ENCODE data around the gene CPN1.

Gene CPN1

DNA sequence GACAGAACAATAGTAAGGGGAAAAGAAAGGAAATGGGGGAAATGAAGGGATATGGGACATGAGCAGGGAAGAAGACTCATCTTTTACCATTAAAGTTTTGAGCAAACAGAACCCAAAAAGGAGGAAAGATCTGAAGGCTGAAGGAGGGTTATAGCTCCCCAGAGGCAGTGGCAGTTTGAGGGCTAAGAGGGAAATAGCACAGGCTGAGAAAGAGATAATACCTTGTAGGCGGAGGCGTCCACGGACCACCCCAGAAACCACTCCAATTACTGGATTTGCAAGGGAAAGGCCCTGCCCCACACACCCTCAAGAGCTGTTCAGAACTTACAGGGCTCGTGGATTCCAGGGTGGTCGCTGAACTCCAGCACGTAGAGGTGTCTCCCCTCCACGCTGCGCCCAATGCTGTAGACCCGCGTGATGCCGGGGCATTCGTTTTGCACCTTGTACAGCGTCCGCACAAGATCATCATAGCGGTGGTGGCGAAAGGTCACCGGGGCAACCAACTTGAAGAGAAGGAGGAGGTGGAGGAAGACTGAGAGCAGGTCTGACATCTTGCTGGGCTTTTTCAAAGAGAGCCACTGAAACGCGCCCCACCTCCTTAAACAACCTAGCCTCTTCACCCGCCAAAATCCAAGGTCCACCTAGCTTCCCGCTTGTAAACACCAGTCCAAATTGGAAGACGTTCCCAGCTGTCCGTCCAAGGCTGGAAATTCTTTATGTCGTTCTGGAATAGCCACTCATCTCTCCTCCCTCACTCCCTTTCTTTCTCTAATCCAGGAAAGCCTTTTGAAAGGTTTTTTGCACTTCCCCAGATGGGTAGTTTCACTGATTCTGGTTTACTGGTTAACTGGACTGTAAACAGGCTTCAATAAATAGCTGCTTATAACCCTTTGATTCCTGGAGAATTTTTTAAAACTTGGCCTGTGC is at the start of gene CPN1:
Gene CPN1 (minus strand): TSS at position 795 of the 927 bp plus-strand sequence. CDS start 244 bp downstream, at position 551.
- TF ChIP-seq, protein P1, sequence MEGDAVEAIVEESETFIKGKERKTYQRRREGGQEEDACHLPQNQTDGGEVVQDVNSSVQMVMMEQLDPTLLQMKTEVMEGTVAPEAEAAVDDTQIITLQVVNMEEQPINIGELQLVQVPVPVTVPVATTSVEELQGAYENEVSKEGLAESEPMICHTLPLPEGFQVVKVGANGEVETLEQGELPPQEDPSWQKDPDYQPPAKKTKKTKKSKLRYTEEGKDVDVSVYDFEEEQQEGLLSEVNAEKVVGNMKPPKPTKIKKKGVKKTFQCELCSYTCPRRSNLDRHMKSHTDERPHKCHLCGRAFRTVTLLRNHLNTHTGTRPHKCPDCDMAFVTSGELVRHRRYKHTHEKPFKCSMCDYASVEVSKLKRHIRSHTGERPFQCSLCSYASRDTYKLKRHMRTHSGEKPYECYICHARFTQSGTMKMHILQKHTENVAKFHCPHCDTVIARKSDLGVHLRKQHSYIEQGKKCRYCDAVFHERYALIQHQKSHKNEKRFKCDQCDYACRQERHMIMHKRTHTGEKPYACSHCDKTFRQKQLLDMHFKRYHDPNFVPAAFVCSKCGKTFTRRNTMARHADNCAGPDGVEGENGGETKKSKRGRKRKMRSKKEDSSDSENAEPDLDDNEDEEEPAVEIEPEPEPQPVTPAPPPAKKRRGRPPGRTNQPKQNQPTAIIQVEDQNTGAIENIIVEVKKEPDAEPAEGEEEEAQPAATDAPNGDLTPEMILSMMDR (IDR thresholded peaks at IDR 0.05; ENCODE audit: low read length), result no peak
- TF ChIP-seq EZH2 (optimal IDR thresholded peaks at IDR 0.05; ENCODE audit: low read depth, low read length) (no peak), EZH2phosphoT487 (IDR thresholded peaks at IDR 0.05; ENCODE audit: low read length) (no peak)
- H3K9me3 ChIP-seq (replicated peaks; ENCODE audit: insufficient read depth, low read length), result no peaks in the 10 kb centered on the region
- no peaks in the 10 kb centered on the region for H3K79me2 ChIP-seq (ENCODE audit: low read length)
- no peak within 1 kb of the TSS for H3K4me2 ChIP-seq (ENCODE audit: low read depth, low read length)
- no peaks in the 10 kb centered on the region for H3F3A ChIP-seq (ENCODE audit: insufficient read depth, low read length)
- no peak within 1 kb of the TSS for H2AFZ ChIP-seq (ENCODE audit: low read length)
- no peaks in the 10 kb centered on the region for H4K20me1 ChIP-seq (ENCODE audit: insufficient read depth, low read length)
- no peaks in the 10 kb centered on the region for H3K4me1 ChIP-seq (ENCODE audit: low read length)
- H3K9ac ChIP-seq (ENCODE audit: low read length), result no peak within 1 kb of the TSS
- no peaks in the 10 kb centered on the region for H3K36me3 ChIP-seq (replicated peaks; ENCODE audit: insufficient read depth, low read length)
- DNase-seq, result no peak
- H3K4me3 ChIP-seq (ENCODE audit: low read length), result no peak within 1 kb of the TSS
- no peaks in the 10 kb centered on the region for H3K27me3 ChIP-seq (replicated peaks; ENCODE audit: insufficient read depth, low read length)
- H3K9me2 ChIP-seq (replicated peaks; ENCODE audit: insufficient read depth, low read length), result no peaks in the 10 kb centered on the region
- no peak within 1 kb of the TSS for H3K27ac ChIP-seq (ENCODE audit: low read length)

DNA sequence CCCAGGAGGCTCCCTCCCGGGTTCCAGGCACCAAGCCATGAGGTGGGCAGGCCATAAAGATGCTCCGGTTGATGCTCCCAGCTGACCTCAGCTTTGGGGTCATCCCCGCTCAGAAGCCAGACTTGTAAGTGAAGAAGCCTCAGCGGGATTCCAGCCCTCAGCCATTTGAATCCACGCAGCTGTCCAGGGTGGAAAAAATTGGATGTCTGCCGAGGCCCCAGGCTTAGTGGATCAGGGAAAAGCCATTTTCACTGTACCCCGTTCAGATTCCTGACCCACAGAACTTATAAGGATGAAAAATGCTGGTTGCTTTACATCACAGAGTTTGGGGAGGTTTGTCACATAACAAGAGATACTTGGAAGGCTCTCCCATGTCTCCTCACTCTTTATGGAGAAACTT is 49.2 kb upstream of the CPN1 start:
- Histone ChIP-seq H2AFZ (ENCODE audit: low read length) (no peak overlapping the region), H3K27me3 (replicated peaks; ENCODE audit: insufficient read depth, low read length) (no peaks in the 10 kb centered on the region), H3K9ac (ENCODE audit: low read length) (no peak overlapping the region), H3K36me3 (replicated peaks; ENCODE audit: insufficient read depth, low read length) (no peaks in the 10 kb centered on the region), H3K27ac (ENCODE audit: low read length) (no peak overlapping the region), H3K4me1 (ENCODE audit: low read length) (no peaks in the 10 kb centered on the region), H4K20me1 (ENCODE audit: insufficient read depth, low read length) (no peaks in the 10 kb centered on the region), H3K9me3 (replicated peaks; ENCODE audit: insufficient read depth, low read length) (no peaks in the 10 kb centered on the region), H3F3A (ENCODE audit: insufficient read depth, low read length) (no peaks in the 10 kb centered on the region), H3K79me2 (ENCODE audit: low read length) (no peaks in the 10 kb centered on the region), H3K4me3 (ENCODE audit: low read length) (no peak overlapping the region), H3K4me2 (ENCODE audit: low read depth, low read length) (no peak overlapping the region), H3K9me2 (replicated peaks; ENCODE audit: insufficient read depth, low read length) (no peaks in the 10 kb centered on the region)
- DNase-seq, result no peak
- TF ChIP-seq EZH2 (optimal IDR thresholded peaks at IDR 0.05; ENCODE audit: low read depth, low read length) (no peak), EZH2phosphoT487 (IDR thresholded peaks at IDR 0.05; ENCODE audit: low read length) (no peak)
- TF ChIP-seq, protein P1 (IDR thresholded peaks at IDR 0.05; ENCODE audit: low read length), result no peak

DNA sequence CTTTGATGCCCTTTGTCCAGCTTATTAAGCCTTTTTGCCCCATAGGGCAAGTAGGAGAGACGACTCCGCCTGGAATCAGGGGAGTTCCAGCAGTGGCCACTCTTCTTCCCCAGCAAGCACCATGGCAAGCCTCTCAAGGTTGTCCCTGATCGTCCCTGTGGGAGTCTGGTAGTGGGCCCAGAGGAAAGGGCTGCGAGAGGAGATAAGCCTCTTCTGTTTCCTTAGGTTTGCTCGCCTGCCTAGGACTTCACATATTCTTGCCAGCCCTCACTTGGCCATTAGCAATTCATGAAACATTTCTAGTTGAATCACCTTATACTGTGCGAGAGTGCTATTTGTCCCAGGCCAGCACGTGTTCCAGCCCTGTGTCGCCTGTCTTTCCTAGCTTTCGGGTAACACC is 47.8 kb upstream of the CPN1 start:
- no peak overlapping the region for H2AFZ ChIP-seq (ENCODE audit: low read length)
- no peaks in the 10 kb centered on the region for H3K27me3 ChIP-seq (replicated peaks; ENCODE audit: insufficient read depth, low read length)
- DNase-seq, result no peak
- no peaks in the 10 kb centered on the region for H3K9me3 ChIP-seq (replicated peaks; ENCODE audit: insufficient read depth, low read length)
- no peak overlapping the region for H3K27ac ChIP-seq (ENCODE audit: low read length)
- no peaks in the 10 kb centered on the region for H3F3A ChIP-seq (ENCODE audit: insufficient read depth, low read length)
- no peaks in the 10 kb centered on the region for H3K9me2 ChIP-seq (replicated peaks; ENCODE audit: insufficient read depth, low read length)
- TF ChIP-seq, protein P1 (IDR thresholded peaks at IDR 0.05; ENCODE audit: low read length), result no peak
- TF ChIP-seq EZH2phosphoT487 (IDR thresholded peaks at IDR 0.05; ENCODE audit: low read length) (no peak), EZH2 (optimal IDR thresholded peaks at IDR 0.05; ENCODE audit: low read depth, low read length) (no peak)
- no peaks in the 10 kb centered on the region for H3K4me1 ChIP-seq (ENCODE audit: low read length)
- no peaks in the 10 kb centered on the region for H3K79me2 ChIP-seq (ENCODE audit: low read length)
- H3K4me3 ChIP-seq (ENCODE audit: low read length), result no peak overlapping the region
- no peaks in the 10 kb centered on the region for H3K36me3 ChIP-seq (replicated peaks; ENCODE audit: insufficient read depth, low read length)
- no peaks in the 10 kb centered on the region for H4K20me1 ChIP-seq (ENCODE audit: insufficient read depth, low read length)
- no peak overlapping the region for H3K9ac ChIP-seq (ENCODE audit: low read length)
- no peak overlapping the region for H3K4me2 ChIP-seq (ENCODE audit: low read depth, low read length)
